ENCODE data around the gene SLC2A6.
A peak's percentile ranks its signal among the peaks of the same experiment; 100 is the strongest.
"Not testable (repeated sequence)": the region's sequence is repeated elsewhere in the genome, so short reads cannot be mapped to it uniquely, and the experiment has no call there.

SLC2A6 gene

DNA sequence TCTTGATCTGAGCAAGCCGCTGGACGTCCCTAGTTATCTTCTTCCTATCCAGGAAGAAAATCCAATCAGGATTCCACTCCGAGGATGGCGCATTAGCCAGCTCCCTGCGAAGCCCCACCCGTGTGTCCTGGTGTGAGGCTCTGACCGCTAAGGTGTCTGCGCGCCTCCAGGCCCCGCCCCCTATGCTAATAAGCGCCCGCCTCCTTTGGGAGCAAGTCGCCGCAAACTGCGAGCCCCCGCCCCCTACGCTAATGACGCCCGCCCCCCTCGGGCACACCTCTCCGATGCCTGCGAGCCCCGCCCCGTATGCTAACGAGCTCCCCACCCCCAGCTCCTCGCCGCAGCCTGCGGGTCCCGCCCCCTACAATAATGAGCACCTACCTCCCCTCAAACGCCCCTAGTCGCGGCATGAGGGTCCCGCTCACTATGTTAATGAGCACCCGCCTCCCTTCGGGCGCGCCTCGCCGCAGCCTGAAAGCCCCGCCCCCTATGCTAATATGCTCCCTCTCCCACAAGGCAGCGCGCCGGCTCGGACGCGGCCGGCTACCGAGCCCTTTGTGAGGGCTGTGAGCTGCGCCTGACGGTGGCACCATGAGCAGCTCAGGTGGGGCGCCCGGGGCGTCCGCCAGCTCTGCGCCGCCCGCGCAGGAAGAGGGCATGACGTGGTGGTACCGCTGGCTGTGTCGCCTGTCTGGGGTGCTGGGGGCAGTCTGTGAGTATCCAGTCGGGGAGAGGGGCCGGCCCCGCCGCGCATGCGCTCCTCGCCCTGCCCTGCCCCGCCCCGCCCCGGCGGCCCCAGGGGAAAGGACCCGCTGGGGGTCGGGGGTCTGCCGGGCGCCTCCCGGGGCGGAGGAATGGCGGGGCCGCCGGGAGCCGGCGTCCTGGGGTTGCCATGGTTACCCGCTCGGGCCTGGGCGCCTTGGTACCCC is 19.2 kb downstream of the SLC2A6 start, which contains the start of gene CACFD1:
Gene CACFD1 (plus strand): TSS at position 503 of the 929 bp plus-strand sequence. CDS start 89 bp downstream, at position 592.
- DNase-seq: peak; percentile 89

DNA sequence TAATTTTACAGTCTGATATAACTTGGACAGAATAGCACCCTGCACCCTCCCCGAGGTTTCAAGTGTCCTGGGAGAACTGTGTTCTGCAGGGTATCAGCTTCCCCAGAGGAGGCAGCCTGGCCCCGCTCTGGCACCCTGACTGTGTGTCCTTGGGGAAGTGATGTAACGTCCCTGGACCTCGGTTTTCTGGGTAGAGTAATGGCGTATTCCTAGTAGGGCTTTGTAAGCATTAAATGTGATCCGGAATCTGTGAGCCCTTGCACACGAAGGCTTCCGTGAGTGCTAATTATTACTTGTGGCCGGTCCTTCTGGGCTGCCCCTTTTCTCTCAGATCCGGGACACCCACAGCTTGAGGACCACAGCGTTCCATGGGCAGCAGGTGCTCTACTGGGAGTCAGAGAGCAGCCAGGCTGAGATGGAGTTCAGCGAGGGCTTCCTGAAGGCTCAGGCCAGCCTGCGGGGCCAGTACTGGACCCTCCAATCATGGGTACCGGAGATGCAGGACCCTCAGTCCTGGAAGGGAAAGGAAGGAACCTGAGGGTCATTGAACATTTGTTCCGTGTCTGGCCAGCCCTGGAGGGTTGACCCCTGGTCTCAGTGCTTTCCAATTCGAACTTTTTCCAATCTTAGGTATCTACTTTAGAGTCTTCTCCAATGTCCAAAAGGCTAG is 20.1 kb downstream of the SLC2A6 start:
- no peak for DNase-seq

DNA sequence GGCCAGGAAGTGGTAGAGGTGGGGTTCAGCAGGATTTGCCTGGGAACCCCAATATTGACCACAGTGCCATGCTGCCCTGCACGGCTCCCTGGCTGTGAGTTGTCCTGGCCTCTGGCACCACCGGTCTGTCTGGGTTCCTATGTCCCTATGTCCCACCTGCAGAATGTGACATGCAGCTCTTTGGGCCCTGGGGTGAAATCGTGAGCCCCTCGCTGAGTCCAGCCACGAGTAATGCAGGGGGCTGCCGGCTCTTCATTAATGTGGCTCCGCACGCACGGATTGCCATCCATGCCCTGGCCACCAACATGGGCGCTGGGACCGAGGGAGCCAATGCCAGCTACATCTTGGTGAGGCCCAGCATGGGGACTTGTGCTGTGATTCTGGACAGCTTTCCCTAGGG is 21.2 kb downstream of the SLC2A6 start:
- no peak for DNase-seq

DNA sequence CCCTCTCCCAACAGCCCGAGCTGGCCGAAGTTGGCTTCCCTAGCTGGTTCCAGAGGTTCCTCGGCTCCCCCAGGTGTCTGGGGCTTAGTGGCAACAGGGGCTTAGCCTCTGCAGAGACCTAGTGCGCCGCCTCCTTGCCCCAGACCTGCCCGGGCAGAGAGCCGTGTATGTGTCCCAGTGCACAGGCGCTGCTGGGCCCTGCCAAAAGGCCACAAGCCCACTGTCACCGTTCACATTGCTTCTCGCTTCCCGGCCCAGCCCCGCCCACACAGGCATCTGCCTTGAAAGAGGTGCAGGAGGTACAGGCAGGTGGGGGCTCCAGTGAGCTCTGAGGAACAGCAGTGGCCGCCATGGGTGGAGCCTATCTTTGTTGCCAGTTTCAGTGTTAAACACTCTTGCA is 21.7 kb downstream of the SLC2A6 start:
- DNase-seq: no peak

DNA sequence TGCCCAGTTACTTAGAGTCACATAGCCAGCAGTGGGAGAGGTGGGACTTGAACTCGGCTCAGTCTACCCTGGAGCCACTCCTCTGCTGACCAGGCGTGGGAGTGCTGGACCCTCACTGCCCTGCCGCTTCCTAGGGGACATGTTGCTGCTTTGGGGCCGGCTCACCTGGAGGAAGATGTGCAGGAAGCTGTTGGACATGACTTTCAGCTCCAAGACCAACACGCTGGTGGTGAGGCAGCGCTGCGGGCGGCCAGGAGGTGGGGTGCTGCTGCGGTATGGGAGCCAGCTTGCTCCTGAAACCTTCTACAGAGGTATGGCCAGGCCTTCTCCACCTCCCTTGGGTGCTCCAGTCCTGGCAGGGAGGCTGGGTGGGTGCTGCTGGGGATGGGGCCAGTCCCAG is 22.5 kb downstream of the SLC2A6 start:
- no peak for DNase-seq

DNA sequence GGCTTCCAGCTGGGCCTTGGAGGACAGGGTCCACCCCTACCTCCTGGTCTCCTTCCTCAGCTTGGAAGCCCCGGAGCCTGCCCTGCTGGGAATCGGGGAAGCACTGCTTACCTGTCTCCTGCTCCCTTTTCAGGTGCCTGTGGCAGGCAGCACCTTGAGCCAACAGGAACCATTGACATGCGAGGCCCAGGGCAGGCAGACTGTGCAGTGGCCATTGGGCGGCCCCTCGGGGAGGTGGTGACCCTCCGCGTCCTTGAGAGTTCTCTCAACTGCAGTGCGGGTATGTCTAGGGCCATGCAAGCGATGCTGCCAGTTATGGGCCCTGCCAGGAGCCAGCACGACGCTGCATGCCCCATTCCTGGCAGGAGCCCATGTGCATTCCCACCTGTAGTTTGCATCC is 23.0 kb downstream of the SLC2A6 start:
- no peak for DNase-seq

DNA sequence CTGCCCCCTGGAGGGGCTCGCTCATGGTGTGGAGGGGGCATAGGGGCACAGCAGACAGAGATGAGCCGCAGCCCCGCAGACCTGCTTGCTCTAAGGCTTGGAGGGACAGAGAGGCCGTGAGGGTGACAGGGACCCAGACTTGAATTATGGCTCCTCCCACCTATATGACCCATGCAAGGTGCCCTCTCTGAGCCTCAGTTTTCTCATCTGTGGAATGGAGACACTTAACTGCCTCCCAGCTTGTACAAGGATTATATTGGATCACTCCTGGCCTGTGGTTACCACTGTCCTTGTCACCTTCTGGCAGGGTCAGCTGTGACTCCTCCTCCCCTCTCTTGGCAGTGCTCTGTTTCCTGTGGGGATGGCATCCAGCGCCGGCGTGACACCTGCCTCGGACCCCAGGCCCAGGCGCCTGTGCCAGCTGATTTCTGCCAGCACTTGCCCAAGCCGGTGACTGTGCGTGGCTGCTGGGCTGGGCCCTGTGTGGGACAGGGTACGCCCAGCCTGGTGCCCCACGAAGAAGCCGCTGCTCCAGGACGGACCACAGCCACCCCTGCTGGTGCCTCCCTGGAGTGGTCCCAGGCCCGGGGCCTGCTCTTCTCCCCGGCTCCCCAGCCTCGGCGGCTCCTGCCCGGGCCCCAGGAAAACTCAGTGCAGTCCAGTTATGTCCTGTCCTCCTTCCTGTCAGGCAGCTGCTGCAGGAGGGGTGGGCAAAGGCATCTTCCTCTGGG is 23.8 kb downstream of the SLC2A6 start:
- DNase-seq: no peak

DNA sequence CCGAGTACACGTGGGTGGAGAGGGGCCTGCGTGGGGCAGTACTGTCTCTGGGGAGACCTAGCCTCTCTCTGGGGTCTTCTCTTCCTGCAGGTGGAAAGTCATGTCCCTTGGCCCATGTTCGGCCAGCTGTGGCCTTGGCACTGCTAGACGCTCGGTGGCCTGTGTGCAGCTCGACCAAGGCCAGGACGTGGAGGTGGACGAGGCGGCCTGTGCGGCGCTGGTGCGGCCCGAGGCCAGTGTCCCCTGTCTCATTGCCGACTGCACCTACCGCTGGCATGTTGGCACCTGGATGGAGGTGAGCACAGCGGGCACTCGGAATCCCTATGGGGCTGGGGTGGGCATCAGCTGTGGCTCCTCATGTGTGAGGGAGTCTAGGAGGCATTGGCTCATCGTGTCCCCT is 24.6 kb downstream of the SLC2A6 start:
- DNase-seq: no peak

DNA sequence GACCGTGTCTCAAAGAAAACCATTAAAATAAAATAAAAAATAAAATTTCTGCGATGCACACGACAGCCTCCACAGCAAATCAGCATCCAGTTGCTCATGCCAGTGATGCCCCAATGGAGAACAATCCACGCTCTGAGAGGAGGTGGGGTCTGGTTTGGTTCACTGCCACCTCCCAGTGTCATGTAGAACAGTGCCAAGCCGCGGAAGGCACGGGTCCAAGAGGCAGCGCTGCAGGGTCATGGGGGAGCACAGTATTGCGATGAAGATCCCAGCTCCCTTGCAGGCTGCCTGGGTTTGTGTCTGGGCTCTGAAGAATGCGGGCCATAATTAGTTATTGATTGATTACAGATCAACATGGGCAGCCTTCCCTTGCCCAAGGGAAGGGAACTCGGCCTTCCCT is 25.2 kb downstream of the SLC2A6 start:
- no peak for DNase-seq

DNA sequence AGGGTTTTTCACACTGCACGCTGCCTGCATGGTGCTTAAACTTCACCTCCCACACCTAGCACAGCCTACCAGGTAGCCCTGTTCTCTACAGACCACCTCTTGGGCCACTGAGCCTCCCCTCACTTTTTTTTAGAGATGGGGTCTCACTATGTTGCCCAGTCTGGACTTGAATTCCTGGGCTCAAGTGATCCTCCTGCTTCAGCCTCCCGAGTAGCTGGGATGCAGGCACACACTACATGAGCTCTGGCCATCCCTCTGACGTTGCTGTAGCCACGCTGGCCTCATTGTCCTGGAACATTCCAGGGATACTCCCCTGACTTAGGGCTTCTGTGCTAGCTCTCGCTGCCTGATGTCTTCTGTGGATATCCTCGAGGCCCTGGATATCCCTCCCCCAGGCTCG is 26.3 kb downstream of the SLC2A6 start:
- no peak for DNase-seq

DNA sequence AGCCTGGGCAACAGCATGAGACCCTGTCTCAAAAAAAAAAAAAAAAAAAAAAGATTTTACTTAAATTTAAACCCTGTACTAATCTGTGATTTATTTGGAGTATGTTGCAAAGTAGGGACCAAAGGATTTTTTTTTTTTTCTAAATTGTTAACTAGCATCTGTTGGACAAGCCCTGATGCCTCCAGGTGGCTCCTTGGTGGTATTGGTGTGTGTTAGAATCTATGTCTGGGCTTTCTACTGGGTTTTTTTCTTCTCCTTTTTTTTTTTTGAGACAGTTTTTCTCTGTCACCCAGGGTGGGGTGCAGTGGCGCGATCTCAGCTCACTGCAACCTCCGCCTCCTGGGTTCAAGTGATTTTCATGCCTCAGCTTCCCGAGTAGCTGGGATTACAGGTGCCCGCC is 27.0 kb downstream of the SLC2A6 start:
- DNase-seq: not testable (repeated sequence)

DNA sequence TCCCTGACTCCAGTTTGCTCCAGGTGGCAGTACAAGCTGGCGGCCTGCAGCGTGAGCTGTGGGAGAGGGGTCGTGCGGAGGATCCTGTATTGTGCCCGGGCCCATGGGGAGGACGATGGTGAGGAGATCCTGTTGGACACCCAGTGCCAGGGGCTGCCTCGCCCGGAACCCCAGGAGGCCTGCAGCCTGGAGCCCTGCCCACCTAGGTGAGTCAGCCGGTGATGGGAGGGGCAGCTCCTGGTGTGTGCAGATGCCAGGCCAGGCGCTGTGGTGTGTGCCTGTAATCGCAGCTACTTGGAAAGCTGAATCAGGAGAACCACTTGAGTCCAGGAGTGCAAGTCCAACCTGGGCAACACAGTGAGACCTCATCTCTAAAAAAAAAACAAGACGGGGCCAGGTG is 29.1 kb downstream of the SLC2A6 start:
- DNase-seq: no peak

DNA sequence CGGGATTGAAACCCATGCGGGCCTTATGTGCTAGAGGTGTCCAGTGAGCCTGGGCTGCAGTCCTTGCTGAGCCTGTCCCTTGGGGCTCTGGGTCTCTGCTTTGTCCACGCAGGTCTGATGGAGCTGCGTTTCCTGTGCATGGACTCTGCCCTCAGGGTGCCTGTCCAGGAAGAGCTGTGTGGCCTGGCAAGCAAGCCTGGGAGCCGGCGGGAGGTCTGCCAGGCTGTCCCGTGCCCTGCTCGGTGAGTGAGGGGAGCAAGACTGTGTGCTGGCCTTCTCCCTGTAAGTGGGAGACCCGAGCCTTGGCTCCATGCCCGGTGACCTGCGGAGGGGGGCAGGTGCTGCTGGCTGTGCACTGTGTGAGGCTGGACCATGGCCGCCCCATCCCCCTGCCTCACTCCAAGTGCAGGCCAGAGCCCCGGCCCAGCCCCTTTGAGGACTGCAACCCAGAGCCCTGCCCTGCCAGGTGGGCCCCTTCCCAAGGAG is 30.4 kb downstream of the SLC2A6 start:
- DNase-seq: no peak

DNA sequence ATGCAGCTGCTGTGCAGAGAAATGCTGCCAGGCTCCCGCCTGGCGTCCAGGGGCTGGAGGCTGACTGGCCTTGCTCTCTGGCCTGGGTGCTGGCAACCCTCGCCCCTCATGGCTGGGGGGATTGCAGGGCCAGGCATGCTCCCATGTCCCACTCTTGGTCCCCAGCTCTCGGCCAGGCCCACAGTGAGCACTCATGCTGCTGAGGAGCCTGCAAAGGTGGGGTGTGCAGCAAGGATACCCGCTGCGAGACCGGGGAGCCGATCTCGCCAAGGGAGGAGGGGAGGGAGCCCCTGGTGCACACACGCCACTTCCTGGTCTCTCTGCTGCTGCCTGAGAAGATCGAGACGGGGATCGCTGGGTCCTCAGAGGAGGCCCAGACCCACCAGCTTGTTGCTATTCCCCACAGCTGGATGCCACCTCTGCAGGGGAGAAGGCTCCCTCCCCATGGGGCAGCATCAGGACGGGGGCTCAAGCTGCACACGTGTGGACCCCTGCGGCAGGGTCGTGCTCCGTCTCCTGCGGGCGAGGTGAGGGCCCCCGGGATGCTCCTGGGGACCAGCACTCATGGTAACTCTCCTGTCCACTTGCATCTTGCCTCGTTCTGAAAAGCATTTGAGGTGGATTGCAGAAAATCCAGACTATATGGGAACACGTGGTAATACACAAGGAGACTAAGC is 33.5 kb downstream of the SLC2A6 start:
- no peak for DNase-seq

DNA sequence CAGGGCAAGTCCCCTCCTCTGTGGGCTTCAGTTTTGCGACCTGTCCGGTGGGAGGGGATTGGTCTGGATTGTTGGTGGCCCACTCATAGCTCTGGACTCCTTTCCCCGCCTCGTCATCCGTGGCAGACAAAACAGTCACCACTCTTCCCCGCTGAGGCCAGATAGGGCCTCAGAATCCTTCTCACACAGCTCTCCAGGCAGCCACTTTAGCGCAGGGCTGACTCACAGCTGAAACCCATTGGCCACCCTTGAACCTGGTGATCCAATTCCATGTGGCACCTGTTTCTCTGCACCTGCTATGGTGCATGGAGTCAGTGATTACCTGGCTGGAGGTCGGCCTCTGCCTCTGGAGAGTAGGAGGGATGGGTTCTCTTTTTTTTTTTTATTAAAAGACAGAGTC is 34.9 kb downstream of the SLC2A6 start:
- DNase-seq: no peak

DNA sequence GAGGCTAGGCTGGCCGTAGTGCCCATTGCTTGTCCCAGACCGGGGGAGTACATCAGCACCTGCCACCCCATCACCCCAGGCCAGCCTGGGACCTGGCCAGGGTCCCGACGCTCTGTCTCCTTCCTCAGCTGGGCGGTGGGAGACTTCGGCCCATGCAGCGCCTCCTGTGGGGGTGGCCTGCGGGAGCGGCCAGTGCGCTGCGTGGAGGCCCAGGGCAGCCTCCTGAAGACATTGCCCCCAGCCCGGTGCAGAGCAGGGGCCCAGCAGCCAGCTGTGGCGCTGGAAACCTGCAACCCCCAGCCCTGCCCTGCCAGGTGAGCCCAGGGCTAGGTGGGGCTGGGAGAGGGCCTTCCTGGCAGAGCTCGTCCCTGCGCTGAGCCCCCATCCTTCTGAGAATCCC is 35.7 kb downstream of the SLC2A6 start:
- DNase-seq: no peak

DNA sequence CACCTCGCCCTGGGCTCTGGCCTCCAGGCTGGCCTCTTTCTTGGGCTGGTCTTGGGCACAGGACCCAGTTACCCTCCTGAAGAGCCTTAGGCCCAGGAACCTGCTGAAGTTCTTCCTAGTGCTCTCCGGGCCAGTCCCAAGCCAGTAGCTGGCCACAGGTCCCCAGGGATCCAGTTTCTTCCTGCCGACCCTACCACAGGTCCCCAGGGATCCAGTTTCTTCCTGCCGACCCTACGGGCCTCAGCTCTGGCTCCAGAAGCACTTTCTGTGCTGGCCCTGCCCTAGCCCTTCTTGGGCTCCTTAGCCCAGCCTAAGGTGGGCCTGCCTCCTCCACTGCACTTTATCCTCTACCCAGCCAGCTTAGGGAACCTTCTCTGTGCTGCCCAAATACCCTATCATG is 37.3 kb downstream of the SLC2A6 start:
- no peak for DNase-seq

DNA sequence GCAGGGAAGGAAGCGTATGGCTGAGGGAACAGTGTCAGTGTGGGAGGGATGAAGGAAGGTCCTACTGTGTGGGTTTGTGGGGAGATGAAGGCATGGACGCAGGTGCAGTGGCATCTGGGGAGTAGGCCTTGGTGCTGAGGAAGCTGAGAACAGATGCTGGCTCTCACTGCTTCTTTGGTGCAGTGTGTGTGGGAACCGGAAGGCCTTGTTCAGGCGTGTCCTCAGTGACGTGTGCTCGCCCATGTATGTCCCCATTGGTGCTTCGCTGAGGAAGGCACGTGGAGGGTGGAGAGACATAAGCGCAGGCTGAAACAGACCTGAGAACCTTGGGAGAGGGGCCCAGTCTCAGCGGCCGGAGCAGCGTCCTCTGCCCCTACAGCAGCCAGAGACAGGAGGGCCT is 38.0 kb downstream of the SLC2A6 start:
- DNase-seq: no peak

DNA sequence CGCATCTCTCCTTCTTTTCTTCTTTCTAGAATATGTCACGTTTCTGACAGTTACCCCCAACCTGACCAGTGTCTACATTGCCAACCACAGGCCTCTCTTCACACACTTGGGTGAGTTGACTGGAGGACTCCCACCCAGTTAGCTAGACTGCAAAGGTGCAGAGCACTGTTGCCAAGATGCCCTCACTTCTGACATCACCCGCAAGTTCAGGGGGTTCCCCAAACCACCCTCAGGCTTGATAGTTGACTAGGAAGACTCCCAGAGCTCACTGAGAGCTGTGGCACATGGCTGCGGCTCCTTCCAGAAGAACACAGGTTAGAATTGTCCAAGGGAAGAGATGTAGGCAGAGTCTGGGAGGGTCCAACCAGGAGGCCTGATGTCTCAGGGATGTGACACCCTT is 39.6 kb downstream of the SLC2A6 start:
- no peak for DNase-seq

DNA sequence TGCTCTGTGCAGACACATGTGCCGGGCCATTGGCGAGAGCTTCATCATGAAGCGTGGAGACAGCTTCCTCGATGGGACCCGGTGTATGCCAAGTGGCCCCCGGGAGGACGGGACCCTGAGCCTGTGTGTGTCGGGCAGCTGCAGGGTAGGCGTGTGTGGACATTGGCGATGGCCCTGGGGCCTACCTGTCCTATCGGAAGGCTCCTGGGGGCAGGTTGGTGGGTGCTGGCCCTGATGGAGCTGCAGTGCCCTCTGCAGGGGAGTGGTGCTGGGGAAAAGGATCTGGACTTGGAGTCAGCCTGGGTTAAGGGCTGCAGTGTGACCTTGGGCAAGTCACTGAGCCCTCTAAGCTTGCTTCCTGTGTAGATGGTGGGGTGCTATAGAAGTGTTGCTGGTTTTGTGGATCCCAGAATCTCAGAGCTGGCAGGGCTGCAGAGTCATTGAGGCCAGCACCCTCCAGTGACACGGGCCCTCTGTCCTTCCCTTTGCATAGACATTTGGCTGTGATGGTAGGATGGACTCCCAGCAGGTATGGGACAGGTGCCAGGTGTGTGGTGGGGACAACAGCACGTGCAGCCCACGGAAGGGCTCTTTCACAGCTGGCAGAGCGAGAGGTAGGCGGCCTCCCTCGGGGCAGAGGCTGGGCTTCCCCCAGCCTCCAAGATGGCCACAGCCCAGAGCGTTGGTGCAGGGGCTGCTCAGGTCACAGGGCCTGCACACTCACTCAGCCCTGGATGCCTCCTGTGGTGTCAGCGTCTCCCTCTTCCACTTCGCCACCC is 41.0 kb downstream of the SLC2A6 start:
- DNase-seq: no peak

DNA sequence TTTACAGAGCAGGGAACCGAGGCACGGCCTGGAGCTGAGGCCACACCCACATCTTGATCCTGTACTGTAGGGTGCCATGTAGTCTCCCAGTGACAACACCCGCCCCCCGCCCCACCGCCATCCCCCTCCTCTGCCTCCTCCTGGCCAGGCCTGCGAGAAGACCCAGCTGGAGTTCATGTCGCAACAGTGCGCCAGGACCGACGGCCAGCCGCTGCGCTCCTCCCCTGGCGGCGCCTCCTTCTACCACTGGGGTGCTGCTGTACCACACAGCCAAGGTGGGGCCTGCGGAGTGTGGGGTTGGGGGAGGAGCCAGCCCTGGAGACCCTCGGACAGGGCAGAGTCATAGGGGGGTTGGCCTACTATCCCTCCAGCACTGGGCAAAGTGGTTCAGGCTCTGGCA is 42.2 kb downstream of the SLC2A6 start:
- no peak for DNase-seq

DNA sequence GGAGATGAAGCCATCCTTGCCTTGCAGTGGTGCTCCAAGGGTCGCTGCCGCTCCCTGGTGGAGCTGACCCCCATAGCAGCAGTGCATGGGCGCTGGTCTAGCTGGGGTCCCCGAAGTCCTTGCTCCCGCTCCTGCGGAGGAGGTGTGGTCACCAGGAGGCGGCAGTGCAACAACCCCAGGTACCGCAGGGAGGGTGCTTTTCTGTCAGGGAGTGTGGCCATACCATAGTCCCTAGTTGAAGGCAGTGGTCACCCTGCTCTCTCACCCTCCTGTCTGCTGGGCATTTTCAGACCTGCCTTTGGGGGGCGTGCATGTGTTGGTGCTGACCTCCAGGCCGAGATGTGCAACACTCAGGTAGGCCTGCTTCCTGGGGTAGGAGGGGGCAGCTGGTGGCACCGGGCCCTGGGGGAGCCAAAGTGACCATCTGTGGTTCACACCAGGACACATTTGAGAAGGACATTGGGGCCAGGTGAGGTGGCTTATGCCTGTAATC is 45.5 kb downstream of the SLC2A6 start:
- DNase-seq: no peak
